H9 (cell line): Measurements from ENCODE around the gene IL33. TPM values are rescaled to one million over a fixed set of nuclear protein-coding genes. Genes with fewer than 3 reads are reported as not detected.

Experiments
- DNase-seq: peaks from one replicate; pipeline ENCODE4 v3.0.0-alpha.2; 2017
- H2AFZ ChIP-seq: one replicate; pipeline ENCODE4 v1.6.1; 2013; ENCODE audit warnings: mild to moderate bottlenecking, low read length, control low read depth, moderate library complexity
- H2AK5ac ChIP-seq: 2 replicates; pipeline ENCODE4 v1.6.1; 2013; ENCODE audit warnings: low read length, control low read depth, mixed read lengths; ENCODE audit not compliant: insufficient read length
- H2BK120ac ChIP-seq: one replicate; pipeline ENCODE4 v1.6.1; 2013; ENCODE audit warnings: low read depth, mild to moderate bottlenecking, low read length, control low read depth, inconsistent platforms; ENCODE audit not compliant: poor library complexity, severe bottlenecking
- H2BK12ac ChIP-seq: 2 replicates; pipeline ENCODE4 v1.6.1; 2013; ENCODE audit warnings: low read length, control low read depth, mixed read lengths, low read depth; ENCODE audit not compliant: insufficient read length
- H2BK15ac ChIP-seq: 2 replicates; pipeline ENCODE4 v1.6.1; 2013; ENCODE audit warnings: low read depth, low read length, control low read depth
- H2BK20ac ChIP-seq: one replicate; pipeline ENCODE4 v1.6.1; 2013; ENCODE audit warnings: low read depth, mild to moderate bottlenecking, low read length, control low read depth, inconsistent platforms; ENCODE audit not compliant: poor library complexity, severe bottlenecking
- H2BK5ac ChIP-seq: 2 replicates; pipeline ENCODE4 v1.6.1; 2013; ENCODE audit warnings: low read length, control low read depth, mixed read lengths; ENCODE audit not compliant: insufficient read length
- H3K14ac ChIP-seq: 2 replicates; pipeline ENCODE4 v1.6.1; 2013; ENCODE audit warnings: low read length, control low read depth; ENCODE audit not compliant: insufficient read depth
- H3K18ac ChIP-seq: 2 replicates; pipeline ENCODE4 v1.6.1; 2013; ENCODE audit warnings: low read depth, mild to moderate bottlenecking, mixed read lengths, low read length, control low read depth; ENCODE audit not compliant: insufficient read length
- H3K23ac ChIP-seq: 2 replicates; pipeline ENCODE4 v1.6.1; 2013; ENCODE audit warnings: low read length, control low read depth, mixed read lengths, low read depth; ENCODE audit not compliant: insufficient read length
- H3K23me2 ChIP-seq: 2 replicates; pipeline ENCODE4 v1.6.1; 2013; ENCODE audit warnings: low read depth, mild to moderate bottlenecking, mixed read lengths, low read length, control low read depth; ENCODE audit not compliant: insufficient read length, poor library complexity, severe bottlenecking
- H3K27ac ChIP-seq: 2 replicates; pipeline ENCODE4 v1.5.1; 2013; ENCODE audit warnings: low read length, control low read depth, mixed read lengths, low read depth; ENCODE audit not compliant: insufficient read length
- H3K27me3 ChIP-seq: 2 replicates; pipeline ENCODE4 v1.6.1; 2013; ENCODE audit warnings: low read length, control low read depth, inconsistent platforms; ENCODE audit not compliant: insufficient read depth
- H3K4ac ChIP-seq: 2 replicates; pipeline ENCODE4 v1.6.1; 2013; ENCODE audit warnings: low read depth, mild to moderate bottlenecking, control low read depth, inconsistent platforms, low read length, moderate library complexity
- H3K4me1 ChIP-seq: 2 replicates; pipeline ENCODE4 v1.6.1; 2013; ENCODE audit warnings: low read length, control low read depth, inconsistent platforms; ENCODE audit not compliant: insufficient read depth
- H3K4me2 ChIP-seq: 2 replicates; pipeline ENCODE4 v1.6.1; 2013; ENCODE audit warnings: low read length, control low read depth, mixed read lengths; ENCODE audit not compliant: insufficient read length, insufficient read depth
- H3K56ac ChIP-seq: 2 replicates; pipeline ENCODE4 v1.6.1; 2013; ENCODE audit warnings: low read depth, mild to moderate bottlenecking, mixed read lengths, low read length, control low read depth; ENCODE audit not compliant: insufficient read length
- H3K79me1 ChIP-seq: 2 replicates; pipeline ENCODE4 v1.6.1; 2013; ENCODE audit warnings: low read depth, mild to moderate bottlenecking, moderate library complexity, low read length, control low read depth, inconsistent platforms; ENCODE audit not compliant: insufficient read depth, poor library complexity, severe bottlenecking
- H3K79me2 ChIP-seq: 2 replicates; pipeline ENCODE4 v1.6.1; 2013; ENCODE audit warnings: low read length, control low read depth, inconsistent platforms; ENCODE audit not compliant: insufficient read depth
- H3K9ac ChIP-seq: 2 replicates; pipeline ENCODE4 v1.6.1; 2013; ENCODE audit warnings: low read length, control low read depth, mixed read lengths; ENCODE audit not compliant: insufficient read length; ENCODE audit errors: extremely low read depth
- H3K9me3 ChIP-seq: one replicate; pipeline ENCODE4 v1.6.1; 2013; ENCODE audit warnings: low read depth, low read length, inconsistent platforms; ENCODE audit not compliant: control insufficient read depth
- H3T11ph ChIP-seq: one replicate; pipeline ENCODE4 v1.6.1; 2013; ENCODE audit warnings: mild to moderate bottlenecking, low read length, control low read depth, inconsistent platforms
- H4K20me1 ChIP-seq: one replicate; pipeline ENCODE4 v1.6.1; 2013; ENCODE audit not compliant: control insufficient read depth, insufficient read length, insufficient read depth
- H4K5ac ChIP-seq: 2 replicates; pipeline ENCODE4 v1.6.1; 2013; ENCODE audit warnings: low read depth, mild to moderate bottlenecking, mixed read lengths, low read length, control low read depth; ENCODE audit not compliant: insufficient read length
- H4K8ac ChIP-seq: replicated peaks from 2 replicates; pipeline ENCODE4 v1.6.1; 2013; ENCODE audit warnings: low read length, control low read depth, mixed read lengths, low read depth; ENCODE audit not compliant: insufficient read length
- H4K91ac ChIP-seq: 2 replicates; pipeline ENCODE4 v1.6.1; 2013; ENCODE audit warnings: low read depth, mild to moderate bottlenecking, moderate library complexity, mixed read lengths, low read length, control low read depth; ENCODE audit not compliant: insufficient read length
- H3K27ac Mint-ChIP-seq, 3 experiments: 2 replicates in 2 of 3; 3 replicates in 1 of 3; pipeline ENCODE4 v1.8.0; 2020 to 2021; ENCODE audit warnings: mixed read lengths in 3 of 3, mild to moderate bottlenecking in 1 of 3, moderate library complexity in 1 of 3
- H3K27me3 Mint-ChIP-seq: 2 replicates; pipeline ENCODE4 v1.8.0; 2021; ENCODE audit warnings: low read depth, mild to moderate bottlenecking, moderate library complexity, mixed read lengths
- H3K36me3 Mint-ChIP-seq, 3 experiments: 2 replicates in 2 of 3; 3 replicates in 1 of 3; pipeline ENCODE4 v1.8.0; 2020 to 2021; ENCODE audit warnings: low read depth in 3 of 3, mixed read lengths in 3 of 3; ENCODE audit not compliant: insufficient read depth in 1 of 3
- H3K4me1 Mint-ChIP-seq, 2 experiments: 2 replicates each; pipeline ENCODE4 v1.8.0; 2020; ENCODE audit warnings: mixed read lengths in 2 of 2
- H3K4me3 Mint-ChIP-seq, 2 experiments: 2 replicates in 1 of 2; 3 replicates in 1 of 2; pipeline ENCODE4 v1.8.0; 2020 to 2021; ENCODE audit warnings: mild to moderate bottlenecking in 2 of 2, mixed read lengths in 2 of 2, moderate library complexity in 1 of 2
- H3K9me3 Mint-ChIP-seq, 2 experiments: 2 replicates in 1 of 2; 3 replicates in 1 of 2; pipeline ENCODE4 v1.8.0; 2020; ENCODE audit warnings: mild to moderate bottlenecking in 2 of 2, mixed read lengths in 2 of 2, moderate library complexity in 1 of 2
- CTCF ChIP-seq: fragments of 200-600 bp; sonication (generic); conservative IDR thresholded peaks from 3 replicates; pipeline ENCODE4 v1.8.0; 2021; ENCODE audit warnings: antibody characterized with exemption, mild to moderate bottlenecking
- WGBS: extraction: QIAGEN DNeasy Blood & Tissue Kit; methylation state at CpG from one replicate; pipeline ENCODE4 v1.1.7; 2013; ENCODE audit warnings: missing lambda C conversion rate, low lambda C conversion rate, mixed read lengths; ENCODE audit not compliant: insufficient read length; ENCODE audit errors: extremely low coverage; 5-methylcytosine and 5-hydroxymethylcytosine counted together
- total RNA-seq: library from RNA; stranded (reverse); gene quantifications from 2 replicates; pipeline ENCODE4 v1.2.1, GENCODE V29; 2021

Gene IL33
- total RNA-seq, 1 experiment from 2014 or later, result not detected

DNA sequence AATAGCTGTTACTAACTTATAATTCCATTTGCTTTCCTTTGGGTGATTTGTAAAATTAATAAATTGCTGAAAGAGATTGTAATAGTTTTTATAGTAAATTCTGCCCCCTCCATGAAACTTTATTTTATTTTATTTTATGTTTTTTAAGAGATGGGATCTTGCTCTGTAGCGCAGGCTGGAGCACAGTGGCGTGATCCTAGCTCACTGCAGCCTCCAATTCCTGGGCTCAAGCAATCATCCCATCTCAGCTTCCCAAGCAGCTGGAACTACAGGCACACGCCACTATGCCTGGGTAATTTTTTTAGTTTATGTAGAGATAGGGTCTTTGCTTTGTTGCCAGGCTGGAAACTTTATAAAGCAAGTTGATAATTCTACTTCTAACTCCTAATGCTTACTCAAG, 395 bp downstream of the IL33 start:
- WGBS, result no CpG with 5 or more reads among the region's 3 CpGs
- Histone ChIP-seq H3K27ac (no peak overlapping the region), H2BK120ac (no peak overlapping the region), H2AFZ (no peak overlapping the region), H3T11ph (no peak overlapping the region), H2AK5ac (no peak overlapping the region), H3K4me2 (no peak overlapping the region), H3K18ac (no peak overlapping the region), H3K9ac (no peak overlapping the region), H2BK12ac (no peak overlapping the region), H3K4me1 (no peaks in the 10 kb centered on the region), H3K79me1 (no peaks in the 10 kb centered on the region), H3K56ac (no peak overlapping the region), H4K8ac (no peak overlapping the region), H4K91ac (no peak overlapping the region), H3K27me3 (no peaks in the 10 kb centered on the region), H2BK15ac (no peak overlapping the region), H4K20me1 (no peaks in the 10 kb centered on the region), H3K4ac (no peak overlapping the region), H4K5ac (no peak overlapping the region), H2BK5ac (no peak overlapping the region), H3K23ac (no peak overlapping the region), H3K79me2 (no peaks in the 10 kb centered on the region), H3K14ac (no peak overlapping the region), H2BK20ac (no peak overlapping the region), H3K23me2 (no peaks in the 10 kb centered on the region), H3K9me3 (no peaks in the 10 kb centered on the region)
- Mint-ChIP-seq H3K36me3 (no peaks in the 10 kb centered on the region; a peak in 1 of 7 replicates), H3K4me1 (peaks cover 4 to 8% of the 10 kb centered on the region in 2 experiments), H3K9me3 (peaks cover 0 to 2% of the 10 kb centered on the region in 2 experiments; a peak in 2 of 5 replicates), H3K4me3 (no peak overlapping the region), H3K27me3 (no peaks in the 10 kb centered on the region), H3K27ac (no peak overlapping the region)
- TF ChIP-seq CTCF, result no peak
- DNase-seq, result no peak
